H1 (cell line): Measurements from ENCODE around the gene OR10H5. TPM values are rescaled to one million over a fixed set of nuclear protein-coding genes. Genes with fewer than 3 reads are reported as not detected.

ENCODE experiments used
- CTCF ChIA-PET: fragments of 300-600 bp; sonication (Branson Sonifier 250); formaldehyde crosslinking; loops from one replicate; lab custom pipeline; 2021; ENCODE audit not compliant: partially characterized antibody; lab: Charles Lee
- POLR2A ChIA-PET: fragments of 300-600 bp; sonication (Branson Sonifier 250); formaldehyde crosslinking; loops from one replicate; lab custom pipeline; 2021; ENCODE audit warnings: inconsistent platforms; ENCODE audit not compliant: partially characterized antibody; lab: Charles Lee
- DNase-seq, 2 experiments: peaks; one replicate each; pipeline versions ENCODE4 v3.0.0 to v3.0.0-alpha.2; 2010 to 2022; ENCODE audit warnings: low spot score in 2 of 2, low read depth in 1 of 2, mixed read lengths in 1 of 2
- FAIRE-seq: peaks from 2 replicates; lab custom pipeline; 2011; peaks lifted over from hg19 to GRCh38; lab: Jason Lieb, UNC
- H2AFZ ChIP-seq: 2 replicates; pipeline ENCODE4 v1.8.1; 2012; ENCODE audit warnings: low read length, inconsistent platforms
- H2AK5ac ChIP-seq: 2 replicates; pipeline ENCODE4 v1.6.1; 2013; ENCODE audit warnings: low read depth, low read length
- H2BK120ac ChIP-seq: replicated peaks from 2 replicates; pipeline ENCODE3; 2013; ENCODE audit warnings: low read depth, low read length, inconsistent platforms
- H2BK12ac ChIP-seq: 2 replicates; pipeline ENCODE4 v1.6.1; 2013; ENCODE audit warnings: low read depth, low read length
- H2BK15ac ChIP-seq: 2 replicates; pipeline ENCODE4 v1.6.1; 2013; ENCODE audit warnings: low read length
- H2BK20ac ChIP-seq: 2 replicates; pipeline ENCODE4 v1.6.1; 2013; ENCODE audit warnings: low read length
- H2BK5ac ChIP-seq: 2 replicates; pipeline ENCODE4 v1.6.1; 2013; ENCODE audit warnings: low read depth, low read length
- H3K14ac ChIP-seq: 2 replicates; pipeline ENCODE4 v1.6.1; 2013; ENCODE audit warnings: inconsistent platforms; ENCODE audit not compliant: insufficient read length
- H3K18ac ChIP-seq: 2 replicates; pipeline ENCODE4 v1.6.1; 2013; ENCODE audit warnings: low read length; ENCODE audit errors: extremely low read depth
- H3K23ac ChIP-seq: 2 replicates; pipeline ENCODE4 v1.6.1; 2013; ENCODE audit warnings: inconsistent platforms; ENCODE audit not compliant: insufficient read length
- H3K23me2 ChIP-seq: 2 replicates; pipeline ENCODE4 v1.6.1; 2013; ENCODE audit warnings: low read depth, low read length
- H3K27ac ChIP-seq: 2 replicates; pipeline ENCODE4 v1.6.1; 2011; ENCODE audit warnings: low read depth, low read length, inconsistent platforms
- H3K27me3 ChIP-seq, 4 experiments: replicated peaks in 1 of 4; 1 replicate in 1 of 4; 2 replicates in 3 of 4; pipeline versions ENCODE4 v1.6.1 to v1.8.1; 2011 to 2013; ENCODE audit warnings: low read length in 3 of 4, mild to moderate bottlenecking in 3 of 4, inconsistent platforms in 2 of 4, mixed read lengths in 2 of 4, moderate library complexity in 1 of 4; ENCODE audit not compliant: control insufficient read depth in 3 of 4, insufficient read depth in 3 of 4; ENCODE audit errors: extremely low read depth in 1 of 4
- H3K36me3 ChIP-seq, 4 experiments: 2 replicates each; pipeline versions ENCODE4 v1.6.1 to v1.8.1; 2011 to 2013; ENCODE audit warnings: mild to moderate bottlenecking in 4 of 4, low read length in 3 of 4, moderate library complexity in 2 of 4, control low read depth in 1 of 4, inconsistent platforms in 1 of 4; ENCODE audit not compliant: insufficient read depth in 4 of 4, control insufficient read depth in 2 of 4
- H3K4ac ChIP-seq: replicated peaks from 2 replicates; pipeline ENCODE3; 2013; ENCODE audit warnings: low read length, low read depth, mixed read lengths, inconsistent platforms; ENCODE audit not compliant: insufficient read length
- H3K4me1 ChIP-seq, 4 experiments: replicated peaks in 1 of 4; 1 replicate in 1 of 4; 2 replicates in 3 of 4; pipeline versions ENCODE4 v1.6.1 to v1.8.1; 2011 to 2013; ENCODE audit warnings: low read length in 3 of 4, inconsistent platforms in 2 of 4, mixed read lengths in 1 of 4; ENCODE audit not compliant: insufficient read depth in 4 of 4, control insufficient read depth in 3 of 4
- H3K4me2 ChIP-seq, 2 experiments: 2 replicates each; pipeline versions ENCODE4 v1.6.1 to v1.8.1; 2011 to 2013; ENCODE audit warnings: low read depth in 2 of 2, low read length in 2 of 2, control low read depth in 1 of 2, inconsistent platforms in 1 of 2, mild to moderate bottlenecking in 1 of 2; ENCODE audit not compliant: insufficient read depth in 1 of 2
- H3K4me3 ChIP-seq, 4 experiments: fragments of 200-600, 300-600 bp in 1 of 4; sonication (generic), shearing (Covaris generic), sonication (Bioruptor Twin) in 1 of 4; 2 replicates each; pipeline versions ENCODE4 v1.5.1 to v1.8.1; 2011 to 2016; ENCODE audit warnings: low read length in 4 of 4, low read depth in 3 of 4, control low read depth in 2 of 4, inconsistent platforms in 2 of 4, mild to moderate bottlenecking in 2 of 4, mixed read lengths in 1 of 4, moderate library complexity in 1 of 4; ENCODE audit not compliant: insufficient read depth in 2 of 4; ENCODE audit errors: extremely low read depth in 1 of 4
- H3K56ac ChIP-seq: replicated peaks from 2 replicates; pipeline ENCODE3; 2013; ENCODE audit warnings: low read depth, mild to moderate bottlenecking, mixed read lengths, low read length, inconsistent platforms; ENCODE audit not compliant: insufficient read length
- H3K79me1 ChIP-seq: 2 replicates; pipeline ENCODE4 v1.6.1; 2013; ENCODE audit warnings: low read depth, low read length, control low read depth
- H3K79me2 ChIP-seq, 2 experiments: 2 replicates each; pipeline versions ENCODE4 v1.6.1 to v1.8.1; 2012 to 2013; ENCODE audit warnings: low read length in 2 of 2, mild to moderate bottlenecking in 2 of 2, inconsistent platforms in 1 of 2; ENCODE audit not compliant: insufficient read depth in 2 of 2, control insufficient read depth in 1 of 2
- H3K9ac ChIP-seq, 4 experiments: replicated peaks in 1 of 4; 1 replicate in 1 of 4; 2 replicates in 3 of 4; pipeline versions ENCODE4 v1.6.1 to v1.8.1; 2011 to 2013; ENCODE audit warnings: low read depth in 3 of 4, low read length in 3 of 4, control low read depth in 2 of 4, mild to moderate bottlenecking in 2 of 4, moderate library complexity in 2 of 4, inconsistent platforms in 1 of 4; ENCODE audit errors: extremely low read depth in 1 of 4
- H3K9me3 ChIP-seq, 2 experiments: 2 replicates each; pipeline versions ENCODE4 v1.6.1 to v1.8.1; 2012 to 2013; ENCODE audit warnings: mild to moderate bottlenecking in 2 of 2, moderate library complexity in 2 of 2, control low read depth in 1 of 2, inconsistent platforms in 1 of 2, low read depth in 1 of 2, low read length in 1 of 2, mixed read lengths in 1 of 2; ENCODE audit not compliant: insufficient read depth in 2 of 2
- H4K20me1 ChIP-seq, 2 experiments: replicated peaks in 1 of 2; 2 replicates each; pipeline versions ENCODE3 to v1.8.1; 2011 to 2013; ENCODE audit warnings: inconsistent platforms in 2 of 2, low read length in 2 of 2, mild to moderate bottlenecking in 1 of 2; ENCODE audit not compliant: insufficient read depth in 2 of 2, control insufficient read depth in 1 of 2
- H4K5ac ChIP-seq: 2 replicates; pipeline ENCODE4 v1.6.1; 2013; ENCODE audit warnings: low read length, low read depth, mixed read lengths, inconsistent platforms; ENCODE audit not compliant: insufficient read length
- H4K8ac ChIP-seq: 2 replicates; pipeline ENCODE4 v1.8.0; 2013; ENCODE audit warnings: mild to moderate bottlenecking, moderate library complexity, low read length, inconsistent platforms; ENCODE audit not compliant: insufficient read depth; ENCODE audit errors: extremely low read depth
- H4K91ac ChIP-seq: replicated peaks from 2 replicates; pipeline ENCODE3; 2013; ENCODE audit warnings: low read length, mixed read lengths, inconsistent platforms; ENCODE audit not compliant: insufficient read length
- E2F6 ChIP-seq: IDR thresholded peaks from 2 replicates; pipeline ENCODE4 v1.6.1; 2012; ENCODE audit warnings: inconsistent platforms
- HDAC2 ChIP-seq, 2 experiments: fragments of 300-600 bp in 1 of 2; sonication (generic) in 1 of 2; IDR thresholded peaks; 2 replicates each; pipeline ENCODE4 v1.6.1; 2011 to 2012; ENCODE audit warnings: low read depth in 2 of 2, low read length in 2 of 2, mild to moderate bottlenecking in 2 of 2, moderate library complexity in 2 of 2, borderline replicate concordance in 1 of 2, inconsistent platforms in 1 of 2
- NANOG ChIP-seq: IDR thresholded peaks from 2 replicates; pipeline ENCODE4 v1.6.1; 2011; ENCODE audit warnings: low read length, low read depth, mild to moderate bottlenecking, inconsistent platforms; ENCODE audit not compliant: insufficient read depth, poor library complexity, severe bottlenecking
- PHF8 ChIP-seq: fragments of 200-600 bp; sonication (generic); conservative IDR thresholded peaks from 2 replicates; pipeline ENCODE4 v1.7.1; 2012; ENCODE audit warnings: low read depth, mild to moderate bottlenecking, inconsistent platforms, low read length, moderate library complexity
- POLR2AphosphoS5 ChIP-seq: IDR thresholded peaks from 2 replicates; pipeline ENCODE4 v1.6.1; 2011; ENCODE audit warnings: low read depth, low read length
- WGBS, 2 experiments: shearing (Covaris generic) in 1 of 2; methylation state at CpG; one replicate each; pipeline versions ENCODE4 v1.1.6 to v1.1.7; 2013 to 2015; ENCODE audit warnings: low lambda C conversion rate in 2 of 2, mixed read lengths in 2 of 2, inconsistent platforms in 1 of 2, low coverage in 1 of 2, missing lambda C conversion rate in 1 of 2; ENCODE audit not compliant: insufficient replicate concordance in 2 of 2, insufficient coverage in 1 of 2, insufficient read length in 1 of 2; ENCODE audit errors: extremely low coverage in 1 of 2, missing lambda C conversion rate in 1 of 2; 5-methylcytosine and 5-hydroxymethylcytosine counted together
- polyA plus RNA-seq, 7 experiments: library from polyadenylated mRNA; depleted of rRNA in 3 of 7; stranded (reverse) in 5 of 7; unstranded in 2 of 7; fragments of >200 nt in 5 of 7; fragments of 200-250 nt in 2 of 7; gene quantifications; 1 replicate in 5 of 7; 2 replicates in 1 of 7; 4 replicates in 1 of 7; pipeline versions ENCODE4 v1.2.1 to v1.2.3, GENCODE V29; 2011 to 2013; ENCODE audit warnings: missing spikeins in 2 of 7, mixed read lengths in 2 of 7
- total RNA-seq: library from RNA; stranded (reverse); fragmentation: NEBNext Ultra II Directional; extraction: Animal tissue kit (Norgen Biotek cat#: 25700); gene quantifications from 2 replicates; pipeline ENCODE4 v1.2.1, GENCODE V29; 2021
- TF ChIP-seq, protein P1 (sequence below): IDR thresholded peaks from 2 replicates; pipeline ENCODE4 v1.6.1; 2011; ENCODE audit warnings: low read length, improper control_type of control experiment

OR10H5 gene
- total and polyA plus RNA-seq, 2 of the 8 experiments (the other 6 are each of a cell fraction or from before 2014, with no cell fraction given): not detected

DNA sequence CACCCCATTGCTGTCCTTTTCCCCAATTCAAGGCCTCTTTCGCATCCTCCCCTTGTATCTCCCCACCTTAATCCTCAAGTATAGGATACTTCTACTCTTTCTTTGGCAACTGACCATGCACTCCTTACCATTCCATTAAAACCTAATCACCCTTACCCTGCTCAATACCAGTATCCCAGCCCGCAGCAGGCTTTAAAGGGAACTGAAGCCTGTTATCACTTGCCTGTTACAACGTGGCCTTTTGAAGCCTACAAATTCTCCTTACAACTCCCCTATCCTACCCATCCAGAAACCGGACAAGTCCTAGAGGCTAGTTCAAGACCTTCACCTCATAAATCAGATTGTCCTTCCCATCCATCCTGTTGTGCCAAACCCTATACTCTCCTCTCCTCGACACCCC is 44.2 kb downstream of the OR10H5 start:
- H3K4me1 ChIP-seq: no peaks in the 10 kb centered on the region
- 0 out of 8 replicates have a peak, but pooled peaks cover 0 to 3% (median 0%) of the 10 kb centered on the region in 4 experiments for H3K36me3 ChIP-seq
- CTCF ChIA-PET: no interaction called here
- no peak for FAIRE-seq
- H3K9ac ChIP-seq: no peak overlapping the region
- no peaks in the 10 kb centered on the region for H4K20me1 ChIP-seq
- H3K56ac ChIP-seq: no peak overlapping the region
- no peak overlapping the region for H4K5ac ChIP-seq
- no peak overlapping the region for H3K14ac ChIP-seq
- no peak overlapping the region for H3K4me2 ChIP-seq
- WGBS, 2 experiments: 78 to 100% methylated on average over 1 to 5 of the region's 5 CpGs
- no peak overlapping the region for H3K27ac ChIP-seq
- no peak overlapping the region for H3K4me3 ChIP-seq
- H3K27me3 ChIP-seq: no peaks in the 10 kb centered on the region
- H2BK15ac ChIP-seq: no peak overlapping the region
- POLR2A ChIA-PET: no interaction called here
- H3K18ac ChIP-seq: no peak overlapping the region
- no peak overlapping the region for H3K4ac ChIP-seq
- no peak overlapping the region for H2AFZ ChIP-seq
- H2BK20ac ChIP-seq: no peak overlapping the region
- no peak overlapping the region for H4K8ac ChIP-seq
- H3K79me2 ChIP-seq: no peaks in the 10 kb centered on the region
- no peak overlapping the region for H3K23ac ChIP-seq
- H2AK5ac ChIP-seq: no peak overlapping the region
- no peaks in the 10 kb centered on the region for H3K79me1 ChIP-seq
- no peaks in the 10 kb centered on the region for H3K23me2 ChIP-seq
- no peak for DNase-seq
- no peak overlapping the region for H2BK5ac ChIP-seq
- no peak overlapping the region for H2BK12ac ChIP-seq
- no peak overlapping the region for H2BK120ac ChIP-seq
- no peak overlapping the region for H4K91ac ChIP-seq
- peaks cover 70 to 91% of the 10 kb centered on the region in 2 experiments for H3K9me3 ChIP-seq
- TF ChIP-seq E2F6 (no peak), POLR2AphosphoS5 (no peak), NANOG (no peak), PHF8 (no peak), HDAC2 (IDR thresholded peaks at IDR 0.05; ENCODE audit: borderline replicate concordance in 1 of 2, low read depth in 2 of 2, low read length in 2 of 2) (no peak)
- TF ChIP-seq, protein P1, sequence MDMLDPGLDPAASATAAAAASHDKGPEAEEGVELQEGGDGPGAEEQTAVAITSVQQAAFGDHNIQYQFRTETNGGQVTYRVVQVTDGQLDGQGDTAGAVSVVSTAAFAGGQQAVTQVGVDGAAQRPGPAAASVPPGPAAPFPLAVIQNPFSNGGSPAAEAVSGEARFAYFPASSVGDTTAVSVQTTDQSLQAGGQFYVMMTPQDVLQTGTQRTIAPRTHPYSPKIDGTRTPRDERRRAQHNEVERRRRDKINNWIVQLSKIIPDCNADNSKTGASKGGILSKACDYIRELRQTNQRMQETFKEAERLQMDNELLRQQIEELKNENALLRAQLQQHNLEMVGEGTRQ: no peak
